CD14-positive monocyte (primary cell): ENCODE measurements around the gene AASDH. TPM values are rescaled to one million over a fixed set of nuclear protein-coding genes. Genes with fewer than 3 reads are reported as not detected.

Source experiments
- DNase-seq, 3 donors: peaks; one replicate each; pipeline ENCODE4 v3.0.0-alpha.2; 2011 to 2022
- H2AFZ ChIP-seq: 2 replicates; pipeline ENCODE4 v1.6.0; 2012; ENCODE audit warnings: mild to moderate bottlenecking, low read depth, low read length, inconsistent platforms; ENCODE audit not compliant: insufficient read depth, poor library complexity, severe bottlenecking
- H3K27ac ChIP-seq, 2 donors: 1 replicate in 1 of 2; 2 replicates in 1 of 2; pipeline ENCODE4 v1.5.1; 2012 to 2013; ENCODE audit warnings: low read length in 2 of 2, control low read depth in 1 of 2, inconsistent platforms in 1 of 2, low read depth in 1 of 2, mild to moderate bottlenecking in 1 of 2
- H3K27me3 ChIP-seq, 2 donors: one replicate each; pipeline versions ENCODE4 v1.6.0 to v1.6.1; 2011 to 2013; ENCODE audit warnings: low read length in 2 of 2; ENCODE audit not compliant: control insufficient read depth in 2 of 2, insufficient read depth in 2 of 2
- H3K36me3 ChIP-seq, 2 donors: replicated peaks in 1 of 2; 1 replicate in 1 of 2; 2 replicates in 1 of 2; pipeline versions ENCODE4 v1.5.1 to v1.6.1; 2012 to 2013; ENCODE audit warnings: low read length in 2 of 2, control low read depth in 1 of 2, inconsistent platforms in 1 of 2, mild to moderate bottlenecking in 1 of 2; ENCODE audit not compliant: insufficient read depth in 2 of 2, control insufficient read depth in 1 of 2
- H3K4me1 ChIP-seq, 2 donors: 1 replicate in 1 of 2; 2 replicates in 1 of 2; pipeline versions ENCODE4 v1.5.1 to v1.6.1; 2012 to 2013; ENCODE audit warnings: low read length in 2 of 2, control low read depth in 1 of 2, inconsistent platforms in 1 of 2, mild to moderate bottlenecking in 1 of 2, moderate library complexity in 1 of 2; ENCODE audit not compliant: insufficient read depth in 2 of 2, control insufficient read depth in 1 of 2
- H3K4me2 ChIP-seq: replicated peaks from 2 replicates; pipeline ENCODE3; 2012; ENCODE audit warnings: low read length, moderate library complexity, mild to moderate bottlenecking; ENCODE audit not compliant: poor library complexity, severe bottlenecking; ENCODE audit errors: extremely low read depth
- H3K4me3 ChIP-seq, 3 experiments: fragments of 200-600 bp in 1 of 3; sonication (generic) in 1 of 3; replicated peaks in 1 of 3; 1 replicate in 2 of 3; 2 replicates in 1 of 3; pipeline ENCODE4 v1.5.1; 2011 to 2013; ENCODE audit warnings: low read length in 3 of 3, mild to moderate bottlenecking in 3 of 3, control low read depth in 2 of 3, low read depth in 2 of 3, inconsistent platforms in 1 of 3, moderate library complexity in 1 of 3
- H3K79me2 ChIP-seq: 2 replicates; pipeline ENCODE4 v1.6.0; 2012; ENCODE audit warnings: mild to moderate bottlenecking, control low read depth, inconsistent platforms, low read length, moderate library complexity; ENCODE audit not compliant: insufficient read depth
- H3K9ac ChIP-seq: 2 replicates; pipeline ENCODE4 v1.6.0; 2017; ENCODE audit warnings: low read length, mild to moderate bottlenecking; ENCODE audit not compliant: insufficient read depth, poor library complexity, severe bottlenecking
- H3K9me3 ChIP-seq, 2 donors: replicated peaks in 1 of 2; 1 replicate in 1 of 2; 2 replicates in 1 of 2; pipeline versions ENCODE4 v1.5.1 to v1.6.1; 2012 to 2013; ENCODE audit warnings: low read length in 2 of 2, control low read depth in 1 of 2; ENCODE audit not compliant: control insufficient read depth in 1 of 2, insufficient read depth in 1 of 2
- H4K20me1 ChIP-seq: 2 replicates; pipeline ENCODE4 v1.6.0; 2012; ENCODE audit warnings: mild to moderate bottlenecking, low read length, control low read depth, moderate library complexity; ENCODE audit not compliant: insufficient read depth
- H3K27ac Mint-ChIP-seq, 7 donors: one replicate each; pipeline ENCODE4 v1.8.0; 2020; ENCODE audit warnings: mild to moderate bottlenecking in 7 of 7, mixed read lengths in 7 of 7, moderate library complexity in 6 of 7, inconsistent platforms in 2 of 7
- H3K27me3 Mint-ChIP-seq, 3 donors: one replicate each; pipeline ENCODE4 v1.8.0; 2021 to 2022; ENCODE audit warnings: low read depth in 3 of 3, mild to moderate bottlenecking in 3 of 3, mixed read lengths in 3 of 3, moderate library complexity in 3 of 3, inconsistent platforms in 1 of 3
- H3K36me3 Mint-ChIP-seq, 2 donors: one replicate each; pipeline ENCODE4 v1.8.0; 2020; ENCODE audit warnings: mixed read lengths in 2 of 2, inconsistent platforms in 1 of 2, mild to moderate bottlenecking in 1 of 2
- H3K4me1 Mint-ChIP-seq: one replicate; pipeline ENCODE4 v1.8.0; 2020; ENCODE audit warnings: mild to moderate bottlenecking, mixed read lengths
- H3K4me3 Mint-ChIP-seq, 2 donors: one replicate each; pipeline ENCODE4 v1.8.0; 2020; ENCODE audit warnings: mild to moderate bottlenecking in 2 of 2, mixed read lengths in 2 of 2, moderate library complexity in 1 of 2
- H3K9me3 Mint-ChIP-seq, 7 donors: one replicate each; pipeline ENCODE4 v1.8.0; 2020 to 2022; ENCODE audit warnings: mixed read lengths in 7 of 7, mild to moderate bottlenecking in 6 of 7, moderate library complexity in 6 of 7, inconsistent platforms in 2 of 7
- CTCF ChIP-seq: fragments of 200-600 bp; IDR thresholded peaks from one replicate; pipeline ENCODE4 v1.8.0; 2022; ENCODE audit warnings: antibody characterized with exemption, mild to moderate bottlenecking
- WGBS: methylation state at CpG from one replicate; pipeline ENCODE4 v1.1.5; 2013; ENCODE audit warnings: missing lambda C conversion rate; ENCODE audit not compliant: insufficient coverage; 5-methylcytosine and 5-hydroxymethylcytosine counted together
- intact Hi-C, 2 donors: fragments of 100-400 bp; cut with micrococcal nuclease; formaldehyde crosslinking; loops; one replicate each; pipeline versions ENCODE4 v1.15.0 to v1.15.1; 2023
- polyA plus RNA-seq, 3 donors: library from polyadenylated mRNA; depleted of rRNA in 1 of 3; unstranded in 2 of 3; stranded (reverse) in 1 of 3; fragments of 300-500 nt in 2 of 3; fragments of >200 nt in 1 of 3; fragmentation: Illumina TruSeq in 2 of 3; gene quantifications; 1 replicate in 2 of 3; 2 replicates in 1 of 3; pipeline ENCODE4 v1.2.3, GENCODE V29; 2012 to 2021

The AASDH gene
- polyA plus RNA-seq, 3 donors: 5.9 to 6.9 (median 6.2) TPM

- H3K9ac ChIP-seq: no peak overlapping the region
- H3K27me3 ChIP-seq: no peaks in the 10 kb centered on the region
- no peak overlapping the region for H3K4me3 ChIP-seq
- no peaks in the 10 kb centered on the region for H3K79me2 ChIP-seq
- no peaks in the 10 kb centered on the region for H3K4me1 ChIP-seq
- intact Hi-C loops: no loop called here
- H3K4me2 ChIP-seq: no peak overlapping the region
- H3K36me3 Mint-ChIP-seq: peaks cover 42 to 59% of the 10 kb centered on the region in 2 donors
- H3K27me3 Mint-ChIP-seq: no peaks in the 10 kb centered on the region
- H3K27ac Mint-ChIP-seq: peak overlapping the region in 2 of 7 donors; percentile 18 to 69
- no peak for TF ChIP-seq CTCF
- no peaks in the 10 kb centered on the region for H4K20me1 ChIP-seq
- no peak for DNase-seq
- peaks cover 0 to 10% of the 10 kb centered on the region in 2 donors for H3K9me3 ChIP-seq
- no peak overlapping the region for H3K4me3 Mint-ChIP-seq
- H3K27ac ChIP-seq: no peak overlapping the region
- H3K9me3 Mint-ChIP-seq: peaks cover 16 to 25% (median 17%) of the 10 kb centered on the region in 7 donors
- H3K36me3 ChIP-seq: peaks cover 10 to 49% of the 10 kb centered on the region in 2 donors
- H2AFZ ChIP-seq: no peak overlapping the region
- peaks cover 4% of the 10 kb centered on the region for H3K4me1 Mint-ChIP-seq
Measured at GRCh38 chr4:56360071-56360470, 27.2 kb downstream of the AASDH start.

GRCh38 chr4:56356650-56357049, 30.6 kb downstream of the AASDH start:
- Mint-ChIP-seq H3K9me3 (peaks cover 0 to 5% (median 0%) of the 10 kb centered on the region in 7 donors), H3K4me3 (no peak overlapping the region)
- intact Hi-C loops: no loop called here

More at GRCh38 chr4:56356650-56357049, 30.6 kb downstream of the AASDH start:
- no peak for DNase-seq
- no peak overlapping the region for H2AFZ ChIP-seq
- peaks cover 16 to 80% of the 10 kb centered on the region in 2 donors for H3K36me3 ChIP-seq
- H3K79me2 ChIP-seq: no peaks in the 10 kb centered on the region
- Mint-ChIP-seq H3K4me1 (peaks cover 4% of the 10 kb centered on the region), H3K27me3 (no peaks in the 10 kb centered on the region), H3K27ac (no peak overlapping the region), H3K36me3 (peaks cover 40 to 56% of the 10 kb centered on the region in 2 donors)
- H3K27ac ChIP-seq: no peak overlapping the region
- no peaks in the 10 kb centered on the region for H3K9me3 ChIP-seq
- H4K20me1 ChIP-seq: no peaks in the 10 kb centered on the region
- no peak for TF ChIP-seq CTCF
- H3K4me1 ChIP-seq: no peaks in the 10 kb centered on the region
- no peak overlapping the region for H3K9ac ChIP-seq
- H3K4me3 ChIP-seq: no peak overlapping the region
- WGBS: 100% methylated on average over 5 of the region's 9 CpGs
- no peaks in the 10 kb centered on the region for H3K27me3 ChIP-seq
- no peak overlapping the region for H3K4me2 ChIP-seq
